Glomerular visceral epithelial cell (primary cell): ENCODE measurements around the gene LAMC2.

Experiments used
- DNase-seq: peaks from one replicate; pipeline ENCODE4 v3.0.0-alpha.2; 2016; ENCODE audit errors: extremely low spot score

Gene LAMC2

GRCh38 chr1:183168308-183168707 is 17.8 kb upstream of the LAMC2 start:
- DNase-seq, result no peak

- no peak for DNase-seq
Measured at GRCh38 chr1:183173828-183174227, 12.2 kb upstream of the LAMC2 start.

GRCh38 chr1:183175631-183176030 is 10.4 kb upstream of the LAMC2 start:
- DNase-seq, result no peak

- no peak for DNase-seq
Measured at GRCh38 chr1:183178545-183178944, 7.5 kb upstream of the LAMC2 start.

GRCh38 chr1:183179033-183179432 is 7.0 kb upstream of the LAMC2 start:
- DNase-seq, result no peak

DNA sequence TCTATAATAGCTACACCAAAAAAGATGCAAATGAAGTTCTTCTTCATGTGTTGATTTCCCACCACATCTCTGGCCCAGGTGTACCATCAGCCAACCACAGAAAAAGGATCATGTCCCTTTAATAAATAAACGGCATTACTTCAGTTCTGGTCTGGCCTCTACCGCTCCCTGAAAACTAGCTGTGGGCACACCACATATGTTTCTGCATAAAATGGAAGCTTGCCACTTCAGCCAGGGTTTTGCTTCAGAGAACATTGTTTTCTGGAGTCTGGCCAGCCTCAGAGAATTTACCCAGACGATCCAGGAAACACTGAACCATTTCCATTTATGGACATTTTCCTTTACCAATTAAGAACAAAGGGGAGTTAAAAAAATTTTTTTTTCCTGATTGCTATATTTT is 5.8 kb upstream of the LAMC2 start:
- peak; percentile 96 for DNase-seq

DNA sequence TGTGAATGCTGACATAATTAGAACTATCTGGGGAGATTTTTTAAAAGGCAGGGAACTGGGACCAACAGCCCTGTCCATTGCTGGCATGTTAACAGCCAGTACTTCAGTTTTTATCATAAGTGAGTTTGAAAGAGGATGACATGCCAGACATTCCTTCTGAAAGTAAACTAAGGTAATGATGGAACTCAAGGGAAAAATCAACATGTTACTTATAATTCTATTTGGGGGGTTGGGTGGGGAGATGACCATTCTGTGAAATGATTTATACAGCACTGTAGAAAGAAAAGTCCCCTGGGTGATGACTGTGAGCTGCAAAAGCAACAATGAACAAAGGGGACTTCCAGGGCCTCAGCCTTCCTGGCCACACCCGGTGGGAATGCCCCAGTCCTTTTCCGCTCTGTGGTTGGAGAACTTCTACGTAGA is 5.4 kb upstream of the LAMC2 start:
- DNase-seq, result peak; percentile 94

- DNase-seq, result no peak
Measured at GRCh38 chr1:183186841-183187240, 777 bp downstream of the LAMC2 start.

- no peak for DNase-seq
Measured at GRCh38 chr1:183188240-183188639, 2.2 kb downstream of the LAMC2 start.

DNA sequence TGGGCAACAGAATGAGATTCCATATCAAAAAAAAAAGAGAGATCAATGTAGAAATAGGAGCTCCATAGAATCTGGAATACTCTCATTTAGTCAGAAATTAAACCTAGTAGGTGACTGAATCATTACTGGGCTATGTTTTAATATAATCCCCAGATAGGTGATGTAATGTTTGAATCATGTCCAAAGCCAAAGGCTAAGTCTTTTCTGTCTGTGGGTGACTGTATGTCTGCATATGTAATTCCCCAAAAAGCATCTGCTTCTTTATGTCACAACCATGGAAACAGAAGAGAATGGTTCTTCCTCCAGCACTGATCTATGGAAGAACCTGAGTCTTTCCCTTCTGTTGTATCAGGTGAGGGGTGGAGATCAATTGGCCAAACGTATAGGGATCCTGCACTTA is 5.8 kb downstream of the LAMC2 start:
- peak; percentile 91 for DNase-seq

- no peak for DNase-seq
Measured at GRCh38 chr1:183193963-183194525, 8.0 kb downstream of the LAMC2 start.

DNA sequence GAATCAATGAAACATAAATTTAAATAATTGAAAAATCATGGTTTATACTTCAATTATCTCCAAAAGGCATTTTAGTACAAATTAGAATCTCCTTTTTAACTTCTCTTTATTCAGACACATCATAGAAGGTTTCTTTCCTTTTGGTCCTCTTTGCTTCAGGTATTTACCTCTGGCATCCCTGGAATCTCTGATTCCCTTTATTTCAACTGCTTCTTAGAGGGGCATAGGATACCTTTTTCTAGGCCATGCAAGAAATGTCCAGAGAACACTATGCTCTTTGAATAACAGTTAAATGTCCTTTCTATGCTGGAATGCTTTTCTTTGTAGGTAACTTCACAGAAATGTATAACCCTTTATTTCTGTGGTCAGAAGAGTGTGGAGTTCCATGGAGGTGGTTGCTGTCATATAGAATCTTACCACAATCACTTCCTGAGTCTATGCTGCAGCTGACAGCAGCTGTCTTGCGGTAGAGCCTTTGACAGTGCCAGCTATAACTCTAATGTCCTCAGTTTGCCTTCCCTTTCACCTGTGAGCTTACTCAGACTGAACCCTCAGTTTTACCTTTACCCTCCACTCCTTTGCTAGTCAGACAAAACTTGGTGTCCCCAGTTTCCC is 8.6 kb downstream of the LAMC2 start:
- DNase-seq, result peak; percentile 80

DNA sequence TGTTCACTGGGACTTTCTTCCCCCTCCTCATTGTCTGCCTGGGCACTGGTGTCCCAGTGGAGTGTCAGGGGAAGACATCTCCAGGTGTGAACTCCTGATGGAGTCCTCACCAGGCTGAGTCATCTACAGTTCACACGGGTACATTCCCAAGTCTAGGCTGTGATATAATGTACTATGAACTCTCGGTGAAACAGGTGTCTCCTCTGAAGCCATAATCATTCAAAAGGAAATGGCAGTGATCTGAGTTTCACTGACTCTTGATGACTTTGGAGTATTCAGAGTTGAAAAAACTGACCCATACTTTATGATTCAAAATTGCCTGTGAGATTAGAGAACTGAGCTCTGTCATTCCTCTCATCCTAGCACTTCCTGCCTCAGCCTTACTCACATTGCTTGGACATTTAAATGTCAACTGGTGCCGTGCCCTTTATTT is 9.1 kb downstream of the LAMC2 start:
- DNase-seq, result peak; percentile 75

GRCh38 chr1:183197762-183198161 is 11.7 kb downstream of the LAMC2 start:
- DNase-seq, result no peak

- peak; percentile 78 for DNase-seq
Measured at GRCh38 chr1:183198463-183198862, 12.4 kb downstream of the LAMC2 start.

GRCh38 chr1:183199304-183199703 is 13.2 kb downstream of the LAMC2 start:
- no peak for DNase-seq

DNA sequence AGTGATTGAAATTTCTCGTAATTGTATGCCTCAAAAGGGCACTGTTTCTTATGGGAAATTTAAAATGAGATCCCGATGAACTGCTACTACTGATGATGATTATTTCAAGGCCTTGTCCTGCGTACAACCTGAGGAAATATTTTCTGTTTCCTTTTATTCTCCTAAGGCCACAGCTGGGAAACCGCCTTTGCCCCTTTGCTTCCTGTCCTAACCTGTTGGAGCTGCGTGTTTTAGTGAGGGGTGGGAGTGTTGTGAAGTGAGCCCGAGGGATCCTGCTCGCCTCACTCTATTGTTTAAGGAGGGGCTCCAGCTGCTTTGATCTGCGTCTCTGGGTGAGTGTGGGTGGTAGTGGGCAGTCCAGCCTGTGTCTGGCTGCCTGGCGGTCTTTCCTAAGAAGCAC is 14.4 kb downstream of the LAMC2 start:
- no peak for DNase-seq

DNA sequence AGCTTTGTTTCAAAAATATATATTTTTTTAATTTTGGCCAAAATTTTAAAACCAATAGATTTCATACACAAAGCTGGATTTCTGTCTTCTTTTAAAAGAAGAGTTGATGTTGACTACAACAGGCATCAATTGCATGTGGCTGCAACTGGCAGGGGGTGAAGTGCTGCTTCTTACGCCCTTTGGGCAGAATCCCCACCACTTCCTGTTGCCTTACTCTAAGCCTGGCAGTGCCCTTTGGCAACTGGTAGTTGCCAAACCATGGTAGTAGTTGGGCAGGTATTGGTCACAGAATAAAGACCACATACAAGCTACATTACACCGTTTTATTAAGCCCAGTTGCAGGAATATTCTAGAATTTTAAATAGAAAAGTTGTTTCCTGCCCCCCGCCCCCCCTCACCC is 17.0 kb downstream of the LAMC2 start:
- DNase-seq, result no peak

DNA sequence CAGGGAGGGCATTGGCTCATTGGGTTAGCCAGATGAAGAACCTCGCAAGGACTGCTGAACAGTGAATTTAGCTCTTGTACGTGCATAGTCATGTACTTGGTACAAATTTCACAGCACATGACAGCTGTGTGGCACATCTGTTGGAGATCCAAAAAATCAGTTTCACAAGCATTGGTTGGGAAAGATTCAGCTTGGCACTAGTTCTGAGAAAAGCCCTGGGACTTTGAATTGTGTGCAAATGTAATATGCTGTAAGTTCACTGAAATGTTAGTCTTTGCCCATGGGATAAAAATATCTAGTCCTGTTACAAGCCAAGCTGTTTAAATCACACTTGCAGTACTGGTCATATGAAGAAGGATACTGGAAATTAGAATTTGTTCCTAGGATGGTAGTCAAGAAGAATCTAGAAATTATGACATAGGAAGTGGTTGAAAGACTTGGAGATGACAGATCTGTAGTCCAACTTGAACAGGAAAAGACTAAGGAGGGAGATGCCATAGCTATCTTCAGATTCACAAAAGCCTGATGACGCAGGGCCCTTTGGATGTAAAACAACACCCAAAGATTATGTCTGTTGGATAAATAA is 19.2 kb downstream of the LAMC2 start:
- DNase-seq, result no peak

DNA sequence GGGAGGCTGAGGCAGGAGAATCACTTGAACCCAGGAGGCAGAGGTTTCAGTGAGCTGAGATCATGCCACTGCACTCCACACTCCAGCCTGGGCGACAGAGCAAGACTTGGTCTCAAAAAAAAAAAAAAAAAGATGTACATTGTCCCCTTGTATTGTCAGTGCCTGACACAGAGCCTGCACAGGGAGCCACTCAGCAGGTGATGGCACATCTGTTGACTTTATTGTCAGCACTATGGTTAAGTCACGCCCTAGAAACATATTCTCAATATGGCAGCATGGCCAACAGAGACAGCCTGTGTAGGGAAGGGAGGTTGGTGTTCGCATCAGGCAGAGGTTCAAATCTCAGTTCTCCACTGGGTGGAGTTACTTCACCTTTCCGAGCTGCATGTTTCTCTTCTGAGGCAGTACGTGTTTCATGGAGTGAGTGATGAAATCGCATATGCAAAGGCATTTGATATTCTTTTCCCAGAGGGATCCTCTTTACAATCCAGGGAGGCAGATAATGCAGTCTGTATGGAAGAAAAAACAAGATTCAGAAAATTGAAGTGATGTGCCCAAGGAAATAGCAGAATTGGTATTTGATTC is 20.6 kb downstream of the LAMC2 start:
- DNase-seq, result no peak

DNA sequence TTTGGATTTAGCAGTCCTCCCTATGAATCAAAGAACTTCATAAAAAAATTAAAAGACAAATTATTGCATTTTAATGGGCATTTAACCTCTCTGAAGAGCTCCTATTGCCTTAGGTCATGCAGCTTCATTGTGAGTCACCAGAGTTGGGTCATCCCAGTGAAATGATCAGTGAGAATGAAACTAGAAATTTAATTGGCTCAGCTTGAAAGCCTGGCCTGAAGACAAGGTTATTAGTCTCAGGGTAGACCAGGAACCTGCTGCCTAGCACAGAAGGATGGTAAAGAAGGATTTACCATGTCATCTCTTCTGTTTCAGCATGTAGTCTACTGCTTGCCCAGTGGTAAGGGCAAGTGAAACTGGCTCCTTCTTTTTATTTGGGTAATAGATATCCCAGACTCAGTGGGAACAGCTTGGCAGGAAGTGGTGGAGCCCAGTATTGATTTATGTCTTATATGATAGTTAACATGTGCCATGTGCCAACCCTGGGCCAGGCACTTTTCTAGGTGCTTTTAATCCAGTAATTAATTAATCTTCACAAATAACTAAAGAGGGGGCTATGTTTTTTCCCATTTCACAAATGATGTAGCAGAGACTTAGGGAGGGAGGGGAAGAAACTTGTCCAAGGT is 23.6 kb downstream of the LAMC2 start:
- DNase-seq, result peak; percentile 75

- DNase-seq, result no peak
Measured at GRCh38 chr1:183210681-183211080, 24.6 kb downstream of the LAMC2 start.

DNA sequence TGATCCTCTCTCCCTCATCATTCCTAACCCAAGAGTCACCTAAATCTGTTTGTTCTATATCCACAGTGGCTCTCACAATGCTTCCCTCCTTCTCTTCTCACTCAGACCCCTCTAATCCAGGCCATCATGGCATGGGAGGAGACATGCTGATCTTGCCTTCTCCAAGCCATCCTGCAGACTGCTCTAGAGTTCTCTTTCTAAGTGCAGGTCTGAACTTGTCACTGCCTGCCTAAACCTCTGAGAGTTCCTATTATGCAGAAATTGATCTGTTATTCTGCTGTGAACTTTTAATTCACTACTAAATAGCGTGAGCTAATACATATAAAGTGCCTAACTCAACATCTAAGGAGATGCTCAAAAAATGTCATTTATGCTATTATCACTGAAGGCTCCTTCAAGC is 26.8 kb downstream of the LAMC2 start:
- no peak for DNase-seq
